ENCODE data around the gene HMG20A. TPM values are rescaled to one million over a fixed set of nuclear protein-coding genes. Genes with fewer than 3 reads are reported as not detected.

HMG20A gene
- total RNA-seq, 6 experiments from 2014 or later, result 26.6 to 30.5 (median 28.3) TPM

DNA sequence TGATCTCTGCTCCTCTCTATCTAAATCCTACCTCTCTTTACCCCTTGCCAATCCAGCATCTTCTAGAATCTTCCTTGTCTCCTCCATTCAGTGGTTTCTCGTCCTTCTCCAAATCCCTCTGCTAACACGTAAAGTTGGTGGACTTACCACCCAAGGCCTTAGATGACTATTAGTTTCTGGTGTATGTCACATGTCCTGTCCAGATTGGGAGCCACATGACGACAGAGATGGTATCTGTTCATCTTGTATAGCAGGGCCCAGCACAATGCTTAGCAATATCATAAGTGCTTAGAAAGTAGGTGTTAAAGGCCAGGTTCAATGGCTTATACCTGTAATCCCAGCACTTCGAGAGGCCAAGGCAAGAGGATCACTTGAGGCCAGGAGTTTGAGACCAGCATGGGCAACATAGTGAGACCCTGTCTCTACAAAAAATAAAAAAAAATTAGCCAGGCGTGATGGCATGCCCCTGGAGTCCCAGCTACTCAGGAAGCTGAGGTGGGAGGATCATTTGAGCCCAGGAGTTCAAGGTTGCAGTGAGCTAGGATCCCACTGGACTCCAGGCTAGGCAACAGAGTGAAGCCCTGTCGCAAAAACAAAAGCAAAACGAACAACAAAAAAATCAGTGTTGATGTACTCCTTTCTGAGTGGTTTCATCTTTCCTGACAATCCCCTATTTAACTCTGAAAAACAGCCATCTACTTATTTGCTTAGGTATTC lies 81.8 kb downstream of the HMG20A start:
- Mint-ChIP-seq H3K27me3 (ENCODE audit: insufficient read depth) (peaks cover 5% of the 10 kb centered on the region; the same call in 1 of the 2 replicates), H3K36me3 (ENCODE audit: low read depth) (no peaks in the 10 kb centered on the region), H3K27ac (no peak overlapping the region), H3K4me1 (ENCODE audit: low read depth) (peaks cover 49% of the 10 kb centered on the region), H3K4me3 (no peak overlapping the region), H3K9me3 (no peaks in the 10 kb centered on the region)
- TF ChIP-seq, protein P1, sequence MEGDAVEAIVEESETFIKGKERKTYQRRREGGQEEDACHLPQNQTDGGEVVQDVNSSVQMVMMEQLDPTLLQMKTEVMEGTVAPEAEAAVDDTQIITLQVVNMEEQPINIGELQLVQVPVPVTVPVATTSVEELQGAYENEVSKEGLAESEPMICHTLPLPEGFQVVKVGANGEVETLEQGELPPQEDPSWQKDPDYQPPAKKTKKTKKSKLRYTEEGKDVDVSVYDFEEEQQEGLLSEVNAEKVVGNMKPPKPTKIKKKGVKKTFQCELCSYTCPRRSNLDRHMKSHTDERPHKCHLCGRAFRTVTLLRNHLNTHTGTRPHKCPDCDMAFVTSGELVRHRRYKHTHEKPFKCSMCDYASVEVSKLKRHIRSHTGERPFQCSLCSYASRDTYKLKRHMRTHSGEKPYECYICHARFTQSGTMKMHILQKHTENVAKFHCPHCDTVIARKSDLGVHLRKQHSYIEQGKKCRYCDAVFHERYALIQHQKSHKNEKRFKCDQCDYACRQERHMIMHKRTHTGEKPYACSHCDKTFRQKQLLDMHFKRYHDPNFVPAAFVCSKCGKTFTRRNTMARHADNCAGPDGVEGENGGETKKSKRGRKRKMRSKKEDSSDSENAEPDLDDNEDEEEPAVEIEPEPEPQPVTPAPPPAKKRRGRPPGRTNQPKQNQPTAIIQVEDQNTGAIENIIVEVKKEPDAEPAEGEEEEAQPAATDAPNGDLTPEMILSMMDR (IDR thresholded peaks at IDR 0.05), result no peak
- no peak for DNase-seq

DNA sequence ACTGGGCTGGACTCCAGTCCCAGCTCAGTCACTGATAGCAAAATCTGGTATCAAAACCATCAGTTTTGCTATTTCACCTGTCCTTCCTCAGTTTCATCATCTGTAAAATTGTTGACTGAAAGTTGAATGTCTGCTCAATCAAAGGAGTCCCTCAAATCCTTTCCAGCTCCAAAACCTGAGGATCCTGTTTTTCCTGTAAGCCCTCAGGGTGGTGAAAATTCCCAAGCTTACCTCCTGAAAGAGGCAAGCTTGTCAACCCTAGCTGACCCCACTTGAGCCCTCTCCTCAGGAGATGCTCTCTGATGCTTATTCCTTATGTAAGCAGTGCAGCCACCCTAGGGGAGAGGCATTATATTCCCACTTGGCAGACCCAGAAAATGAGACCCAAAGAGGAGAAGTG lies 82.6 kb downstream of the HMG20A start:
- TF ChIP-seq, protein P1 (IDR thresholded peaks at IDR 0.05), result no peak
- no peak for DNase-seq
- Mint-ChIP-seq H3K4me3 (no peak overlapping the region), H3K36me3 (ENCODE audit: low read depth) (no peaks in the 10 kb centered on the region), H3K27me3 (ENCODE audit: insufficient read depth) (peaks cover 5% of the 10 kb centered on the region; the same call in 1 of the 2 replicates), H3K9me3 (no peaks in the 10 kb centered on the region), H3K27ac (no peak overlapping the region), H3K4me1 (ENCODE audit: low read depth) (peaks cover 49% of the 10 kb centered on the region)

DNA sequence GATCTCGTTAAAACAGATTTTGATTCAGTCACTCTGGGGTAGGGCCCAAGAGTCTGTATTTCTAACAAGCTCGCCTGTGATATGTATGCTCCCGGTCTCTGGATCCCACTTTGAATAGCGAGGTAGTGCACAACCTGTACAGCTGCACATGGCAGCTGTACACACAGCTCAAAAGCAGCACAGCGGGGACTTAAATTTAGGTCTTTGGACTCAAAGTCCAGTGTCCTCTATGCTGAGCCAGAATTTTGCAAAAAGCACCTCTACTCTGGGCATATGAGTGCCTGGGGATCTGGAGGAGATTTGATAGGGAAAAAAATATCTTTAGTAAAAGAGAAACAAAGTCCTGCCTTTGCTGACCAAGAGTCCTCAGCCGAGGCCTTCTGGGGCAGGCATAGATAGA lies 83.1 kb downstream of the HMG20A start:
- Mint-ChIP-seq H3K9me3 (no peaks in the 10 kb centered on the region), H3K4me3 (no peak overlapping the region), H3K36me3 (ENCODE audit: low read depth) (no peaks in the 10 kb centered on the region), H3K27me3 (ENCODE audit: insufficient read depth) (peaks cover 5% of the 10 kb centered on the region), H3K27ac (no peak overlapping the region), H3K4me1 (ENCODE audit: low read depth) (peaks cover 49% of the 10 kb centered on the region)
- no peak for DNase-seq
- TF ChIP-seq, protein P1 (IDR thresholded peaks at IDR 0.05), result no peak

DNA sequence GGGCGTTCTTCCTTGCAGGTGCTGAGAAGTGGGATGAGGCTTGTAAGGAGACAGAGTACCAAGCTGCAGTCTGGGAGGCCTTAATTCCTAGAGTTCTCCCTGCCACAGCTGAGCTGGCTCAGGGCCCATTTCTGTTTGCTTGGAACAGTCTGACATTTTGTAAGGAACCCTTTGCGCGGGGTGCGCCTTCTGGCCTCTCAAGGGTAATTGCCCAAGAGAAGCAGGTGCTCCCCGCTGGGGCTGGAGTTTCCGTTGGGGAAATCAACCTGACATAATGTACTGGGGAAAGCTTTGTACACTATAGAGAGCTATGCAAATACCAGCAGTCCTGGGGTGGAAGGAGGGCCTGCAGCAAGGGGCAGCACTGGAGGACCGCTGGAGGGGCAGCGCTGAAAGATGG lies 83.6 kb downstream of the HMG20A start:
- DNase-seq, result no peak
- Mint-ChIP-seq H3K27ac (no peak overlapping the region), H3K9me3 (no peaks in the 10 kb centered on the region), H3K4me1 (ENCODE audit: low read depth) (peaks cover 49% of the 10 kb centered on the region), H3K36me3 (ENCODE audit: low read depth) (no peaks in the 10 kb centered on the region), H3K27me3 (ENCODE audit: insufficient read depth) (peaks cover 5% of the 10 kb centered on the region), H3K4me3 (no peak overlapping the region)
- TF ChIP-seq, protein P1 (IDR thresholded peaks at IDR 0.05), result no peak

DNA sequence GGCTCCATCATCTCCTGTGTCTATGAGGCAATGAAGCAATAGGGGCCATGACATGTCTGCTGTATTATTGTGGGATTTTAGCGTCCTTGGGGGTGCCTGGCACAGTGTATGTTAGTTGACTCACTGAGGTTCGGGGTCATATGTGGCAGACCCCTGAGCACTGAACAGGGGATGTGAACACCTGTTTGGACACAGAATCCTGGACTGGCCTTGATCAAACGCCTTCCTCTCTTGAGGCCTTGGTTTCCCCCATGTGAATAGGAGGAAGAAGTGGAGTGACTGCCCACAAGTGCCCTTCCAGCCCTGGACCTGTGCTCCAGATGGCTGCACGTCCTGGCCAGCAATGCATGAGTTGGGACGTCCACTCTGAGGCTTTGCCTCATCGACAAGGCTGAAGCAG lies 84.2 kb downstream of the HMG20A start:
- H3K9me3 Mint-ChIP-seq, result no peaks in the 10 kb centered on the region
- H3K27me3 Mint-ChIP-seq (ENCODE audit: insufficient read depth), result peaks cover 5% of the 10 kb centered on the region
- no peak overlapping the region for H3K4me3 Mint-ChIP-seq
- DNase-seq, result no peak
- TF ChIP-seq, protein P1 (IDR thresholded peaks at IDR 0.05), result no peak
- H3K27ac Mint-ChIP-seq, result no peak overlapping the region
- no peaks in the 10 kb centered on the region for H3K36me3 Mint-ChIP-seq (ENCODE audit: low read depth)
- peaks cover 44% of the 10 kb centered on the region for H3K4me1 Mint-ChIP-seq (ENCODE audit: low read depth)
